ENCODE data around the gene SLC39A9. TPM values are rescaled to one million over a fixed set of nuclear protein-coding genes. Genes with fewer than 3 reads are reported as not detected.
"Not testable (repeated sequence)": the region's sequence is repeated elsewhere in the genome, so short reads cannot be mapped to it uniquely, and the experiment has no call there.

The SLC39A9 gene
- polyA plus RNA-seq, 4 donors, result 60.8 to 92.0 (median 82.7) TPM

DNA sequence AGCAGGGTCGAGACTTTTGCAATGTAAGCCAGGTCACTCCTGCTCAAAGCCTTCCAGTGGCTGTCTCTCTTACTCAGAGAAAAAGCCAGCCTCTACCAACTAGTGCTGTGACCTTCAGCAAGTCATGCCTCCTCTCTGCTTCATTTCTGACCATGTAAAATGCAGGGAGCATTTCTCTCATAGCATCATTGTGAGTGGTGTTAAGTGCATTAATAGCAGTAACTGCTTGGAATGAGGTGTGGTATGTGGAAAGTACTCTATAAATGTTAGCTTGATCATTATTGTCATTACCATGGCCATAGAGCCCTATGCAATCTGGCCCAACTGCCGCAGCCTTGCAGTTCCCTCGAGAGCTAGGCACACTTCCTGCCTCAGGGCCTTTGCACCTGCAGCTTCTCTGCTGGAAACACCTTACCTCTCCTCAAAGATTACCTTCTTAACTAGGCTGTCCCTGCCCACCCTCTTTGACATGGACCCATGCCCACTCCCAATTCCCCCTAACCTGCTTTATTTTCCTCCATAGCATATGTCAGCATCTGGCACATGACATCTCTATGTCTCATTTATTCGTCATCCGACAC is 96.9 kb downstream of the SLC39A9 start:
- DNase-seq (ENCODE audit: low read depth in 4 of 4, low spot score in 3 of 4), result no peak

DNA sequence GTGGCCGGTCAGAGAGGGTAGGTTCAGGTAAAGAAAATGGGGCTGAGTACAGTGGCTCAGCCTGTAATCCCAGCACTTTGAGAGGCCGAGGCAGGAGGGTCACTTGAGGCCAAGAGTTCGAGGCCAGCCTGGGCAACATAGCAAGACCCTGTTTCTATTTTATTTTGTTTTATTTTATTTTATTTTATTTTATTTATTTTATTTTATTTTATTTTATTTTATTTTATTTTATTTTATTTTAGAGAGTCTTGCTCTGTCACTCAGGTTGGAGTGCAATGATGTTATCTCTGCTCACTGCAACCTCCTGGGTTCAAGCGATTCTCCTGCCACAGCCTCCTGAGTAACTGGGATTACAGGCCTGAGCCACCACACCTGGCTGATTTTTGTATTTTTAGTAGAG is 99.4 kb downstream of the SLC39A9 start:
- not testable (repeated sequence) for DNase-seq (ENCODE audit: low read depth in 4 of 4, low spot score in 3 of 4)

DNA sequence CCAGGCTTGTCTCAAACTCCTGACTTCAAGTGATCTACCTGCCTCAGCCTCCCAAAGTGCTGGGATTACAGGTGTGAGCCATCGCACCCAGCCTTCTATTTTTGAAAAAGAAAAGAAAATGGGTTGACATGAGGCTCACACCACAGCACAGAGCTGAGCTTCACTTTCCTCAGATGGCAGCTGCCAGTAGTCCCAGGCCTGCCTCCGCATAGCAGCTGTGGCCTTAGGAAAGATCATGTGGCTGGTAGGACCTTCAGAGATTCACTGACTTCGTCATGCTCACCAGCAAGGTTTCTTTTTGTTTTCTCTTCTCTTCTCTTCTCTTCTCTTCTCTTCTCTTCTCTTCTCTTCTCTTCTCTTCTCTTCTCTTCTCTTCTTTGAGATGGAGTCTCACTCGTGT is 99.8 kb downstream of the SLC39A9 start:
- not testable (repeated sequence) for DNase-seq (ENCODE audit: low read depth in 4 of 4, low spot score in 3 of 4)

DNA sequence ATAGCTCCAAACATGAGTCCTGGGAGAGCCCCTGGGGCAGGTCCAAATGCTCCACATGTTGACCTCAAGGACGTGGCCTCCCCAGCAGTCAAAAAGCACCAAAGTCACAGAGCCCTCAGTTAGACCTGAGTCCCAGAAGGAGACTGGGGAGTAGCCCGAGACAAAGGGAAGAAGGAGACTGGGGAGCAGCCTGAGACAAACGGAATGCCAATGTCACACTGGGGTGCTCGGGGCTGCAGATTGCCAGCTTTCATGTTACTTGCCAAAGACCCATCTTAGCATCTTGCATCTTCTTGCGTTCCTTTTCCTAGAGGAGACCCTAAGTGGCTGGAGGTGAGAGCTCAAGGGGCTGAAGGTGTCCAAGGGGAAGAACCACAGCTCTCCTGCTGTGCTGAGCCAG is 100.9 kb downstream of the SLC39A9 start:
- DNase-seq (ENCODE audit: low read depth in 4 of 4, low spot score in 3 of 4), result no peak

DNA sequence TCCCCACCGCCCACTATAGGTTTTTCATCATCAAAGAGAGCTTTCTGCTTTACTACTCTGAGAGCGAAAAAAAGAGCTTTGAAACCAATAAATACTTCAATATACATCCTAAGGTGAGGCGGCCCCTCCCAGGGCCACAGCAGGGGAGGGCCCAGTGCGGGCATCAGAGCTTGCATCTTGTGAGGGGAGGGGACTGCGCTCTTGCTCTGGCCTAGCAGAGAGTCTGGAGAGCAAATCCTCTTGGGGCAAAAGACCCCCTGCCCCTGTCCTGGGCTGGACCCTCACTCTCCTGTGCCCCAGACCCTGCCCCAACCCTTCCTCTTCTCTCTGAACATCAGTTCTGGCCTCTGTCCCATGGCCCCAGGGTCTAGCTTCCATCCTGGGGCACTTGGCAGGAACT is 101.6 kb downstream of the SLC39A9 start:
- DNase-seq (ENCODE audit: low read depth in 4 of 4, low spot score in 3 of 4), result no peak

DNA sequence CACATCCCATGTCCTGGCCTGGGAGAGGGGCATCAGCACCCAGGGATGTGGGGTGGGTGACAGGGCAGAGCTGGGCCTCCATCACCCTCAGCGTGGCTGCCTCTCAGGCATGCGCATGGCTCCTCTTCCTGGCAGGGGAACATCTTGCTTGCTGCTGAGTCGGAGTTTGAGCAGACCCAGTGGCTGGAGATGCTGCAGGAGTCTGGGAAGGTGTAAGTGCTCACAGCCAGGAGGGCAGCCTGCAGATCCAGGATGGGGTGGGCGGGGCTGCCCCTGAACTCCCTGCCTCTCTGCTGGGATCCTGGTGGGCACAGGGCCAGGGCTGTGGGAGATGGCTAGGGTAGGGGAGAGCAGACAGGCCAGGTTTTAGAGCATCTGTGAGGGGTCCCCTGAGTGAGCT is 102.2 kb downstream of the SLC39A9 start:
- DNase-seq (ENCODE audit: low read depth in 4 of 4, low spot score in 3 of 4), result no peak

DNA sequence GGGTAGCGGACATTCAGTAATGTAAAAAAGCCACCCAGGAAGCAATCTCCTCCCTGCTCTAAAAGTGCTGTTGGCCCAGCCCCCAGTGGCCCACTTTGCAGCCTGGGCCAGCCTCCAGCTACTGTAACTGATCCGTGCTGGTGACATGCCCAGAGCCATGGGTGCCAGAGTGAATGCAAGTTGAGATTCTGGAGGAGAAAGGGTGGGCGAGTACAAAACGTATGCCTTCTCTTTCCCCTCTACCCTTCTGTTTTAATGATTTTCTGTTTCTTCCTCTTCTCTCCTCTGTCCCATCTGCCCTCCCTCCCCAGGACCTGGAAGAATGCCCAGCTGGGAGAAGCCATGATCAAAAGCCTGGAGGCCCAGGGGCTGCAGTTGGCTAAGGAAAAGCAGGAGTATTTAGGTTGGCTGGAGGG is 102.9 kb downstream of the SLC39A9 start:
- DNase-seq (ENCODE audit: low read depth in 4 of 4, low spot score in 3 of 4), result no peak

DNA sequence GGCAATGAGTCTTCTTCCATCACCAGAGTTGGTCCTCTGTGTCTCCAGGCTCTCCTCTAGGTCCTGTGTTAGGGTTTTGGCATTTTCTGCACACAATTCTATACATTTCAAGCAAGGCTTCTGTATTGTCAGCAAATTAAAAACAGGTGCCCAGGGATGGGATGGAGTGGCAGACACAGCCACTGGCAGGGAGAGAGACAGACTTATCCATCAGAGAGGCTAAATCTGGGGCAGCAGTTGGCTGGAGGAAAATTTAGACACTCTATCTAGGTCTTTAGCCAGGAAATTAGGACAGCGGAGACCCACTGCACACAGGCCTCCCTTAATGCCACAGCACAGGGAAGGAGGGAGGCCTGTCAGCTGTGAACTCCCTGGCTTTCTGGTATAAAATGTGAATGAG is 106.3 kb downstream of the SLC39A9 start:
- DNase-seq (ENCODE audit: low read depth in 4 of 4, low spot score in 3 of 4), result no peak

DNA sequence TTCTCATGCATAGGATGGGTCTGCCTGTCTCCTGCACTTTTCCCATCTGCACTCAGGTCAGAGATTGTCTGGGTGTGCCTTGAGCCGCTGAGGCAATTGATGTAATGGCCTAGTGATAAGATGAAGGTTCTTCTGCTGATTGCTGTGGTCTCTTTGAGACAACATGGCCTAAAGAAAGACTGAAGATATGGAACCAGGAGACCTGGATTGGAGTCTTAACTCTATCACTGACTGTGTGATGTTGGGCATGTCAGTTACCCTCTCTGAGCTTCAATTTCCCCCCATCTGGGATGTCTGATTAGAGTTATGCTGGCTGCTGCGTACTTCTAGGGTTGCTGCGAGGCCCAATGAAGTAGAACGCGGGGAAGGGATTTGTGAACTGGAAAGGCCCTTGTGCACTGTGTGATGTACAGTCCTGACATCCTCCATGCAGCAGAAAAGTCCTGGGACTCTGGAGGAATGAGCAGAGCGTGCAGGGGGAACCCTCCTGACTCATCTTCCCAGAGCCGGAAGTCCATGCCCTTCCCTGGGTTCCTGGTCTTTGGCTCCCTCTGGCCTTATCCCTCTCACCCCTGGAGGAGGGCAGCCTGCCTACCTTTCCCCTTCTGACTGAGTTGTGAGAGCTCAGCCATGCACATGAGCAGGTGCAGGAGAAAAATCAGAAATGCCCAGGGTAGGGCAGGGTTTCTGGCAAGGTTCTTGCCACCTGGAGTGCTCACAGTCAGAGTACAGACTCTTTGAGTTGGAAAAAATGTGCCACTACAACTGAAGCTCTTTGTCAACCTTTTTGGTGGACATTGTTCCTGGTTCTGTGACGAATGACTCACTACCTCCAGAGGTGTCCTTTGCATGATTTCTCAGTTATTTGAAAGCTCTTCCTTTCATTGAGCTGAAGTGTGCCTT is 107.1 kb downstream of the SLC39A9 start:
- no peak for DNase-seq (ENCODE audit: low read depth in 4 of 4, low spot score in 3 of 4)

DNA sequence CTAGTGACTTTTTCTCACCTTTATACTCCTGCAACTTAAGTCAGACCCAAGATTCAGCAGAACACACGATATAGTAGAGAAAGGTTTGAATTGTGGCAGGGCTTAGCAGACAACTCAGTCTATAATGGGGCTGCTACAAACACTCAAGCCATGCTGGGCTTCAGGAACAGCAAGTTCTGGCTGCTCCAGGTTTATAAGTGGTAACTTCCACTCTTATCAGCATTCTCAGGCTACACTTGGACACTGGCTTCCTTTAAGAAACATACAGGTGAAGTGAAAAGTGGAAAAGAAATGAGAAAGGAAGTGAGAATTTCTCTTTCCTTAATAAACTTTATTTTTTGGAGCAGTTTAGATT is 107.7 kb downstream of the SLC39A9 start:
- DNase-seq (ENCODE audit: low read depth in 4 of 4, low spot score in 3 of 4), result no peak

Other genes with a start within 250 kb of the SLC39A9 start
- gene DCAF5, start 245.6 kb upstream of the SLC39A9 start, polyA plus RNA-seq (ENCODE audit: insufficient read length in 4 of 4), result 10 to 100 TPM; 51.3 to 62.6 (median 57.9) TPM
- 10 to 100 TPM; 22.6 to 34.9 (median 31.8) TPM for gene EXD2, start 207.2 kb upstream of the SLC39A9 start, polyA plus RNA-seq (ENCODE audit: insufficient read length in 4 of 4)
- 10 to 100 TPM in 1 of 4 donors, 1 to 10 TPM in 3; 3.5 to 30.8 (median 4.6) TPM for gene GALNT16, start 138.5 kb upstream of the SLC39A9 start, polyA plus RNA-seq (ENCODE audit: insufficient read length in 4 of 4)
- gene ERH, start 393 bp upstream of the SLC39A9 start, polyA plus RNA-seq (ENCODE audit: insufficient read length in 4 of 4), result 100 to 1,000 TPM; 285 to 413 (median 343) TPM
- gene PLEKHD1, start 86.0 kb downstream of the SLC39A9 start, polyA plus RNA-seq (ENCODE audit: insufficient read length in 4 of 4), result 1 to 10 TPM in 3 of 4 donors, under 1 TPM in 1; 0.31 to 5.9 (median 4.6) TPM
- under 1 TPM; 0.08 to 0.31 (median 0.12) TPM for gene CCDC177, start 176.2 kb downstream of the SLC39A9 start, polyA plus RNA-seq (ENCODE audit: insufficient read length in 4 of 4)
- 10 to 100 TPM; 18.5 to 28.3 (median 21.4) TPM for gene SUSD6, start 212.9 kb downstream of the SLC39A9 start, polyA plus RNA-seq (ENCODE audit: insufficient read length in 4 of 4)

All from left renal pelvis (tissue), 4 donors.